Right lobe of liver (tissue), 6 donors: ENCODE results near the gene STXBP6. TPM values are rescaled to one million over a fixed set of nuclear protein-coding genes. Genes with fewer than 3 reads are reported as not detected.
A peak's percentile ranks its signal among the peaks of the same experiment; 100 is the strongest.

Source experiments
- ATAC-seq, 4 donors: fragments of 200-7000 bp; cut with Tn5 transposase; one replicate each; pipeline ENCODE4 v1.9.1; 2020; ENCODE audit warnings: mild to moderate bottlenecking in 4 of 4, moderate library complexity in 4 of 4
- DNase-seq, 3 donors: peaks; one replicate each; pipeline ENCODE4 v3.0.0-alpha.2; 2020
- H3K27ac ChIP-seq, 3 donors: fragments of 200-600 bp; one replicate each; pipeline ENCODE4 v1.8.0; 2022
- H3K27me3 ChIP-seq, 2 donors: fragments of 200-600 bp; one replicate each; pipeline ENCODE4 v1.8.0; 2022
- H3K36me3 ChIP-seq, 4 donors: fragments of 200-600 bp; sonication (generic) in 1 of 4; one replicate each; pipeline versions ENCODE4 v1.5.1 to v1.8.0; 2017 to 2022; ENCODE audit warnings: control low read depth in 1 of 4
- H3K4me1 ChIP-seq, 4 donors: fragments of 200-600 bp; sonication (generic) in 1 of 4; one replicate each; pipeline versions ENCODE4 v1.5.1 to v1.8.0; 2017 to 2022; ENCODE audit warnings: control low read depth in 1 of 4
- H3K4me3 ChIP-seq, 3 donors: fragments of 200-600 bp; one replicate each; pipeline ENCODE4 v1.8.0; 2022
- H3K9me3 ChIP-seq, 4 donors: fragments of 200-600 bp; sonication (generic) in 1 of 4; one replicate each; pipeline versions ENCODE4 v1.5.1 to v1.8.0; 2017 to 2022; ENCODE audit warnings: control low read depth in 1 of 4
- POLR2A ChIP-seq: fragments of 450-650 bp; IDR thresholded peaks from one replicate; pipeline ENCODE4 v1.6.1; 2017; ENCODE audit warnings: antibody characterized with exemption, mild to moderate bottlenecking
- WGBS: methylation state at CpG from one replicate; pipeline ENCODE4 v1.1.6; 2018; ENCODE audit warnings: low coverage, low lambda C conversion rate; ENCODE audit not compliant: insufficient coverage; ENCODE audit errors: missing lambda C conversion rate; 5-methylcytosine and 5-hydroxymethylcytosine counted together
- intact Hi-C, 2 donors: fragments of 100-400 bp; cut with DNase I; formaldehyde crosslinking; loops; one replicate each; pipeline versions ENCODE4 v1.11.2 to v1.14.1; 2022
- total RNA-seq, 6 experiments: library from RNA; depleted of rRNA in 2 of 6; stranded (reverse); fragments of >200 nt in 2 of 6; fragmentation: NEBNext Ultra II Directional in 3 of 6; extraction: Animal tissue kit (Norgen Biotek cat#: 25700) in 3 of 6; gene quantifications; one replicate each; pipeline versions ENCODE4 v1.1.0 to v1.2.4, GENCODE V29; 2016 to 2023
- TF ChIP-seq, protein P1 (sequence below), 4 donors: fragments of 200-600 bp in 3 of 4; fragments of 450-650 bp in 1 of 4; IDR thresholded peaks; one replicate each; pipeline versions ENCODE4 v1.5.1 to v1.8.0; 2016 to 2022; ENCODE audit warnings: antibody characterized with exemption in 4 of 4, mild to moderate bottlenecking in 2 of 4
- donor health status: DM: no; HTN: yes; CAD: no.
- donor health status: DM: no; HTN: no; CAD: no.
- donor health status: DM: no; HTN: no; CAD: no.
- donor health status: DM: no; HTN: yes; CAD: no.
- donor health status: DM: no; HTN: yes; CAD: no.

Gene STXBP6
- total RNA-seq, 6 experiments from 2014 or later: 0.55 to 1.7 (median 1.1) TPM

DNA sequence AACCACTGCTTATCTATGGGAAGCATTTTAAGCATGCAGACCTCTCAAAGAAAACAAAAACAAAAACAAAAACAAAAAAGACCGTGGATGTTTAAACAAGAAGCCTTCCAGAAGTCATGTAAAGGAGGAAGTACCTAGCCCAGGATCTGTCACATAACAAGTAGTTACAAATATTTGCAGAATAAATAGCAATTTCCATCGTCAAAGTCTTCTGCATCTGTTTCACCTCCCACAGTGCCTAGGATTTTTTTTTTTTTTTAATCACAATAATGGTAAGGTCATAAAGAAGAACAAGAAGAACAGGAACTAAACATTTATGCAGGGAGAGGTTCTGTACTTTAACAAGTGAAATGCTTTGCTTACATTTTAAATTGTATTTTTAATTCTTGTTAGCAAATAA, 2.4 kb upstream of the STXBP6 start:
- no peaks in the 10 kb centered on the region for H3K9me3 ChIP-seq
- no peak for DNase-seq
- no peak for ATAC-seq
- no peak overlapping the region for H3K27ac ChIP-seq
- 18% methylated on average over 2 of the region's 2 CpGs for WGBS
- intact Hi-C loops: no loop called here
- TF ChIP-seq POLR2A: no peak
- TF ChIP-seq, protein P1, sequence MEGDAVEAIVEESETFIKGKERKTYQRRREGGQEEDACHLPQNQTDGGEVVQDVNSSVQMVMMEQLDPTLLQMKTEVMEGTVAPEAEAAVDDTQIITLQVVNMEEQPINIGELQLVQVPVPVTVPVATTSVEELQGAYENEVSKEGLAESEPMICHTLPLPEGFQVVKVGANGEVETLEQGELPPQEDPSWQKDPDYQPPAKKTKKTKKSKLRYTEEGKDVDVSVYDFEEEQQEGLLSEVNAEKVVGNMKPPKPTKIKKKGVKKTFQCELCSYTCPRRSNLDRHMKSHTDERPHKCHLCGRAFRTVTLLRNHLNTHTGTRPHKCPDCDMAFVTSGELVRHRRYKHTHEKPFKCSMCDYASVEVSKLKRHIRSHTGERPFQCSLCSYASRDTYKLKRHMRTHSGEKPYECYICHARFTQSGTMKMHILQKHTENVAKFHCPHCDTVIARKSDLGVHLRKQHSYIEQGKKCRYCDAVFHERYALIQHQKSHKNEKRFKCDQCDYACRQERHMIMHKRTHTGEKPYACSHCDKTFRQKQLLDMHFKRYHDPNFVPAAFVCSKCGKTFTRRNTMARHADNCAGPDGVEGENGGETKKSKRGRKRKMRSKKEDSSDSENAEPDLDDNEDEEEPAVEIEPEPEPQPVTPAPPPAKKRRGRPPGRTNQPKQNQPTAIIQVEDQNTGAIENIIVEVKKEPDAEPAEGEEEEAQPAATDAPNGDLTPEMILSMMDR (IDR thresholded peaks at IDR 0.05): no peak
- no peak overlapping the region for H3K4me3 ChIP-seq
- no peaks in the 10 kb centered on the region for H3K27me3 ChIP-seq
- H3K36me3 ChIP-seq: no peaks in the 10 kb centered on the region
- peaks cover 0 to 7% (median 0%) of the 10 kb centered on the region in 4 donors for H3K4me1 ChIP-seq

DNA sequence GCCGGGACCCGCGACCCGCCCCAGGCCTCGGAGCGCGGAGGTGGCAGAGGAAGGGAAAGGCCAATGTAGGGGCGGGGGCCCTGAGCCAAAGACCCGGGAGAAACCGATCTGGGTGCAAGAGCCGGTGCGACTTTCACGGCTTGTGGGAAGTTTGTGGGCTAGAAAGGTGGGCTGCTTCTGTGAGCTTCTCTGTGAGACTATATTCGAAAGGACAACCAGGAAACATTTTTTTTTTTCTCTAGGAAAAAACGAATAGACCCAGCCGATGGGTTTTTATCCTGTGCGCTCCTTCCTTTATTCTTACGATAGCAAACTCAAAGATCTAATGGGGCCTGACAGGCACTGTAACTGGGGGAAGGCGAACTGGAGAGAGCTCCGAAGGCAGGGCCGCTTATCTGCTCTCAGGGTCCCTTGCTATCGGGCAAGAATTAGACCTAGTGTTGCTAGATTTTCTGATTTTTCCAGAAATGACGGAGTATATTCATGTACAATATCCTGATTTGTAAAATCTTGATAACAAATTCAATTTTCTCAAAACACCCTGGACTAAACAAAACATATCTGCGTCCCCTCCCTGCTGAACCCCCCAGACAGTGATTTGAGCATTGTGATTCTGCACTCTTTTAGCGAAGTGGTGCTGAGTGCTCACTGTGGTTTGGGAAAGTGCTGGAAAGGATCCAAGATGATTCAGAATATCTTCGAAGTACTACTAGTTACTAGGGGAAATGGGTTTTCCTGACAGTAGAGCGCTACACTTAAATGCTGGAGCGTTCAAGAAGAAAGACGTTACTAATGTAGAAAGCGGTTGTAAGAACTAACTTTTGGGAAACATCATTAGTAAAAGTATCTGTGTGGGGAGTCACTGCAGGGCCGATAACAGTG, 563 bp upstream of the STXBP6 start:
- intact Hi-C loops: no loop called here
- WGBS: 22% methylated on average over 25 of the region's 31 CpGs
- no peak for DNase-seq

DNA sequence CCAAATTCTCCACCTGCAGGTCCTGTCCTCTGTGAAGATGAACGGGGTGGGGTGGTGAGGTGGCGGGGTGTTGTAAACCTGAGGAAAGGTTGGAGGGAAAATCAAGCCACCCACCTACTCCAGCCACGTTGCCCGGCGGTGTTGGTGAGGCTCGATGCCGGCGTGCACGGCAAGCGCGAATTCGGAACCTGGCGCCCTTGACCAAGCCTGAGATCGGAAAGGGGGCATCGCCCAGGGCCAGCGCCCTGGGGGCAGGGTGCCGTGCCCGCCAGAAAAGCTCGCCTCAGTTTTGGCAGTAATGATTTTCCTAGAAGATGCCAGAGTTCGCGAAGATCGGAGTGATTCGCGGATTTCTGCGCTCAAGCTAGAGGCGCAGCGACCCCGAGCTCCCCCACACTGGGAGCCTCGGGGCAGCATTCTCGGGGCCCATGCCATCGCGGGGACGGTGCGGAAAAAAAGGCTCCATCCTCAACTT, 817 bp downstream of the STXBP6 start:
- intact Hi-C loops: loop anchor here in 1 of 2 donors (5.0 to 10.0 kb wide), 2 partner anchors 242 to 314 kb away; no protein-coding TSS in a partner anchor
- WGBS: 6% methylated on average over 9 of the region's 34 CpGs
- peak overlapping the region; percentile 62 to 69 (median 62) for H3K4me3 ChIP-seq
- H3K27me3 ChIP-seq: no peaks in the 10 kb centered on the region
- peak in 2 of 4 donors; percentile 9 to 10 for ATAC-seq
- H3K4me1 ChIP-seq: peaks cover 0 to 7% (median 0%) of the 10 kb centered on the region in 4 donors
- H3K9me3 ChIP-seq: no peaks in the 10 kb centered on the region
- no peak for DNase-seq
- H3K27ac ChIP-seq: no peak overlapping the region
- TF ChIP-seq POLR2A: no peak
- H3K36me3 ChIP-seq: no peaks in the 10 kb centered on the region

More for the DNA sequence above, 563 bp upstream of the STXBP6 start:
- H3K4me3 ChIP-seq: peak overlapping the region; percentile 62 to 69 (median 62)
- no peaks in the 10 kb centered on the region for H3K27me3 ChIP-seq
- ATAC-seq: peak; percentile 31 to 42 (median 38)
- TF ChIP-seq, protein P1 (IDR thresholded peaks at IDR 0.05): no peak
- TF ChIP-seq POLR2A: no peak
- H3K9me3 ChIP-seq: no peaks in the 10 kb centered on the region
- peak overlapping the region in 2 of 3 donors; percentile 9 to 12 for H3K27ac ChIP-seq
- peaks cover 0 to 7% (median 0%) of the 10 kb centered on the region in 4 donors for H3K4me1 ChIP-seq
- no peaks in the 10 kb centered on the region for H3K36me3 ChIP-seq

DNA sequence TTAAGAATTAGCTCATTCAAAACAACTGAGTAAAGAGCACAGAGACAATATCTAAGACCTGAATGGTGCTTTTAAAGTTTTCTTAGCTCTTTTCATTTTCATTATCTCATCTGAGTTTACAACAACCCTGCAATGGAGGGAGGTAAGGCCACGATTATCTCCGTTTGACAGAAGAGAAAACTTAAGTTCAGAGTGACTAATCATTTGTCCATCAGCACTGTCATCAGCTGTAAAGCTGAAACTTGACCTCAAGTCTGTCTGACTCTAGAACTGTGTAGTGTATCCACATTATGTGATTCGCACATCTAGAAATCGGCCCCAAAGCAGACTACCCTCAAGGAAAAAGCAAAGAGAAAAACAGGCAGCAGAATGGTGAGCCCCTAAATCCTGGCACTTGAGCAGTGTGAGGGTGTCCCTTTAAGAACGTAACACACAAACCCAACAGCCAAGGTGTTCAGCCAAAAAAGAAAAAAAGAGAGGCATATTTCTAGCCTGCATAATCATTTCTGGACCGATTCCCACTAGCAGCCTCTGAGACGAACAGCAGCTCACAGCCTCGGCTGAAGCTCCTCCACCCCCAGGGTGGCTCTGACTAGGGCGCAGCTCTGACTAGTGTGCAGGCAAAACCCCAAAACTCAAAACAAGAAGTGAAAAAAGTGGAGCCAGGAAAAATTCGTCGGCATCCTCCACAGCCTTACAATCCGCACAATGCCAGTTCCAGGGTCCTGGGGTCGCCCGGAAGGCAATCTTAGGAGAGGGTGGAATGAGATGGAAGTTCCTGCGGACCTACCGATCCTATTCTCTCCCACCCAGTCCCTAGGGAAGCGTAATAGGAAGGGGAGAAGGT, 1.6 kb downstream of the STXBP6 start:
- TF ChIP-seq, protein P1 (IDR thresholded peaks at IDR 0.05): no peak
- TF ChIP-seq POLR2A: no peak
- WGBS: 54% methylated on average over 8 of the region's 17 CpGs
- Histone ChIP-seq H3K4me3 (peak overlapping the region in 2 of 3 donors; percentile 62), H3K9me3 (no peaks in the 10 kb centered on the region), H3K27ac (no peak overlapping the region), H3K4me1 (peaks cover 0 to 7% (median 0%) of the 10 kb centered on the region in 4 donors), H3K36me3 (no peaks in the 10 kb centered on the region), H3K27me3 (no peaks in the 10 kb centered on the region)
- DNase-seq (no peak), ATAC-seq (no peak)
- intact Hi-C loops: loop anchor here in 1 of 2 donors (5.0 to 10.0 kb wide), 2 partner anchors 241 to 314 kb away; no protein-coding TSS in a partner anchor
